Activated CD4-positive, alpha-beta T cell treated with anti-CD3 and anti-CD28 coated beads, Interleukin-2, Interleukin-4, amounts not matched to agents 100 ng/mL and 50 ng/mL, durations not matched to agents 16 hours and 8 hours (primary cell): ENCODE data around the gene FLRT1.

Experiments
- DNase-seq: peaks from one replicate; pipeline ENCODE4 v3.0.0-alpha.2; 2020; ENCODE audit warnings: low spot score

The FLRT1 gene

GRCh38 chr11:64048042-64048854 lies 12.5 kb downstream of the FLRT1 start:
- no peak for DNase-seq

DNA sequence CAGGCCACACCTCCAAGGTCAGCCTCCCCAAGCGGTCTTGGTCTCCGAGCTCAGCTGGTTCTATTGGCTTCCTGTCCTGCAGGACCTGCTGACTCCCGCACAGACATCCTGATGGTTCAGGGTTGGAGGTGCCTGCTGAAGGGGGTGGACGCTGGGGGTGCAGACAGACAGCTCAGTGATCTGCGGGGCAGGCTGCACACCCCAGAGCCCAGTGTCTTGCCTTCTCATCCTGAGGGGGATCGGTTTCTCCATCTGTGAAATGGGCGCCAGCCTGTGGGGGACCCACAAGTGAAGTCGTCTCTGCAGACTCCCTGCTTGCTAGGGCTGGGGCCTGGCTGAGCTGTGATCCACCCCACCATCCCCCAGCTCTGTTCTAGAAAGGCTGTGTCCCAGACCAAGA lies 13.8 kb downstream of the FLRT1 start:
- DNase-seq, result no peak

- DNase-seq, result no peak
Observed at GRCh38 chr11:64051297-64051696, 15.6 kb downstream of the FLRT1 start.

DNA sequence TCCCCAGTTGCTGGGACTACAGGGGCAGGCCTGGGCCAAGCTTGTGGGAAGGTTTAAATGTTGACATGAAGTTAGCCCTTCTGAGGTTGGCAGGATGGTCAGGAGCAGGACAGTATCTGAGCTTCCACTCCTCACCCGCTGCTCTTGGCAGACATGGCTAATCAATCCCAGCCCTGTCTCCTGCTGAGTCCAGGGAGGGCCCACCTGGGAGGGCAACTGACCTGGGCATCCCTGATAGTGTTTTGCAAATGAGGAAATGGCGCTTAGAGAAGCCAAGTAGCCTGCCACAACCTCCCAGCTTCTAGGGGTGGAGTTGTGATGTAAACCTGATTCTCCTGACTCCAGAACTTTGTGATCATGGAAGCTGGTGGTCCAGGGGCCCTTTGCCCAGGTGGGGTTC lies 16.7 kb downstream of the FLRT1 start:
- DNase-seq, result no peak

GRCh38 chr11:64052938-64053622 lies 17.3 kb downstream of the FLRT1 start:
- no peak for DNase-seq

DNA sequence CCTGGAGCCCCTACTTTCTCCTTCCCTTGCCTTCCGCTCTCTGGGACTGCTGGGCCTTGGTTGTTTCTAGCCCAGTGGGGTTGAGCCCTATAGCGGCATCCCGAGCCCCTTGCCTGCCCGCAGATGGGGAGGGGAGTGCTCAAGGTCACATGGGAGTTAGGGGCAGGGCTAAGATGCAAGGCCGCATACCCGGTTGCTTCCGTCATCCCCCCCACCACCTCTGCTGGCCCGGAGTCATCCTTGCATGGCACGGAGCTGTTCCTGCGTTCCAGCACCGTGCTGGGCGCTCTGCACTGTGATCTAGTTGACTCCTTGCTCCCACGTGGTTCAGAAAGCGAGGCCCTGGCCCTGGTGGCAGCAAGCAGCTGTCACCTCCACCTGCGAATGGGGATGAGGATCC lies 18.0 kb downstream of the FLRT1 start:
- no peak for DNase-seq

GRCh38 chr11:64055077-64055476 lies 19.3 kb downstream of the FLRT1 start:
- no peak for DNase-seq

DNA sequence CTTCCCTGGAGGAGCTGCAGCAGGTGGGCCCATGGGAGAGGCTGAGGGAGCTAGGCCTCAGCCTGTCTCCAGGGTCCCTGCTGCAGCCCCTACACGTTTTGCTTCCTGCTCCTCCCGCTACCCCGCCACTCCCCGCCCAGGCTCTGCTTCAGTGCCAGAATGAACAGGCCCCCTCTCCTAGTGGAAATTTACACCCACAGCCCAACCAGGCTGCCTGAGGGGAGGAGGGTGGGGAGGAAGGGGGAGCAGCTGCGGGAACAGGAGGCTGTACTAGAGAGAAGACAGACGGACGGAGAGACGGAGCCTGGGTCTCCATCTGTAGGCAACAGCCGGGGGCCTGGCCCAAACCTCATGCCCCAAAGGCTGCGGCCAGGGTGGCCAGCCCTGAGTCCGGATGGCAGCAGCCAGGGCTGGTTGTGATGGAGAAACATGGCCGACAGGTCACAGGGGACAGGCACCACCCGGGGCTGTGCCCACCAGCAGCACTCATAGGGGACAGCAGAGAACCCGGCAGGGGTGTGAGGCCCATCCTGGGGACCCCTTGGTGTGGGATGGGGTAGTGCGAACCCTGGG lies 20.6 kb downstream of the FLRT1 start:
- no peak for DNase-seq

GRCh38 chr11:64056861-64057260 lies 21.1 kb downstream of the FLRT1 start:
- DNase-seq, result no peak

GRCh38 chr11:64057890-64058289 lies 22.2 kb downstream of the FLRT1 start:
- no peak for DNase-seq

GRCh38 chr11:64058494-64058893 lies 22.8 kb downstream of the FLRT1 start:
- no peak for DNase-seq

- DNase-seq, result no peak
Observed at GRCh38 chr11:64059339-64060140, 23.8 kb downstream of the FLRT1 start.

DNA sequence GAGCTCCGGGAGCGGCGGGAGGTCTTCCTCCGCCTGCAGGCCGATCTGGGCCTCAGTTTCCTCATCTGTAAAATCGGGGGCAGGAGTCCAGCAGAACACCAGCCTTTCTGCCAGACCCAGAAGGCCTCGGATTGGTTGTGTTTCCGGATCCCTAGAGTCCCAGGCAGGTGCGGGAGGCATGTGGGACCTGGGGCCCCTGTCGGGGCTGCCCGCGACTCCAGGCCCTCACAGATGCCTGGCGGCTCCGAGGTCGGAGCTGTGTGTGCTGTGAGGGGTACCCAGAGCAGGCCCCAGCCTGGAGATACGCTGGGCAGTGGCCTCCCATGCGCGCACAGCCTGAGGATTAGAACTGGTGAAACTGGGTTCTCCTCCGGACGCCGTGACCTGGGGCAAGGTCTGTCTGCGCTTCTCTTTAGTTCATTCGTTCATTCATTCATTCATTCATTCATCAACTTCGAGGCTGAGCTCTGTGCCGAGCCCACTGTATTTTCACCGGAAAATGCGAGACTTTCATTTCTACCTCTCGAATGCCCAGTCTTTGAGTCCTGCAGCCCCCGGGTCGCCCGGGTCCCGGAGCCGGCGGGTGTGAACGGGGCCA lies 24.6 kb downstream of the FLRT1 start:
- DNase-seq, result no peak

GRCh38 chr11:64060861-64061444 lies 25.2 kb downstream of the FLRT1 start:
- peak; percentile 56 for DNase-seq

GRCh38 chr11:64062185-64063039 lies 26.7 kb downstream of the FLRT1 start:
- no peak for DNase-seq

- no peak for DNase-seq
Observed at GRCh38 chr11:64063777-64064176, 28.0 kb downstream of the FLRT1 start.

DNA sequence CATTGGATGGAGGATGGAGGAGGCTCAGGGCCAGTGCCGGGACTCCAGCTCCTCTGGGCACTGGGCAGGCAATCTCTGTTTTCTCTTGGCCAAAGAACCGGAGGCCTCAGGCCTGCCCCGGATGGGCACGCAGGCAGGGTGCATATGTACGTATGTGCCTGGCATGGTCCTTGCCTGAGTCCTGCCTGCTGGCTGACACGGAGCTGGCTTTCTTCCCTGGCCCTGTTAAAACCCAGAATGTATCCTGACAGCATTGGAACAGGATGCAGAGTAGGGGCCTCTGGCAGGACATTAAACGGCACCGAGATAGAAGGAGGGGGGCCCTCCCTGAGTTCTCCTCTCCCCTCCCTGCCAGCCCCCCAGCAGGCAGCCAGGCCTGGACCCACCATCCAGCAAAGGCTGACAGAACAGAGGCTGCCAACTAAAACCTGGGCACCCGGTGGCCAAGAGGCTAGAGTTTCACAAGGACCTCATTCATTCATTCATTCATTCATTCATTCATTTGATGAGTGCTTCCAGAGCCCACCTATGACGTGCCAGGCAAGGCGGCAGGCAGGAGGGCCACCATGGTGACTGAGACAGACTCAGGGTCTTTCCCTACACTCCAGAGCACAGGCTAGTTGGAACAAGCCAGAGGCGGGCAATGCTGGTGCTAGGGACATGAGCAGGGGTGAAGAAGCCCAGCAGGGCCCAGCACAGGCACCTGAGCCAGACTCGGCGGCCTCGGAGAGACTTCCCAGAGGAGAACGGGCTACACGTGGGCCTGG lies 28.8 kb downstream of the FLRT1 start:
- DNase-seq, result no peak

- no peak for DNase-seq
Observed at GRCh38 chr11:64065141-64065465, 29.4 kb downstream of the FLRT1 start.

DNA sequence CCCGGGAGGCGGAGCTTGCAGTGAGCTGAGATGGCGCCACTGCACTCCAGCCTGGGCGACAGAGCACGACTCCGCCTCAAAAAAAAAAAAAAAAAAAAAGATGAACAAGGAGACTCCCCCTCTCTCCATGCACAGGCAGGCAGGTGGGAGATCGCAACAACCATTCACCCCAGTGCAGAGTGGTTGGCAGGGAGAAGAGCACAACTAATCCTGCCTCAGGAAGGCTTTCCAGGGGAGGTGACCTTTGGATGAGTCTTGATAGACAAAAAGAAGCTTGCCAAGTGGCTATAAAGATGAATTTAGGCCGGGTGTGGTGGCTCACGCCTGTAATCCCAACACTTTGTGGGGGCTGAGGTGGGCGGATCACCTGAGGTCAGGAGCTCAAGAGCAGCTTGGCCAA lies 30.0 kb downstream of the FLRT1 start:
- no peak for DNase-seq
